Measurements from ENCODE around the gene MANBA.
"Not testable (repeated sequence)": the region's sequence is repeated elsewhere in the genome, so short reads cannot be mapped to it uniquely, and the experiment has no call there.

MANBA gene

GRCh38 chr4:102754044-102754443 is 6.7 kb downstream of the MANBA start:
- no peak overlapping the region for H3K4me3 ChIP-seq (ENCODE audit: low read depth, low read length)
- no peak for TF ChIP-seq CTCF (IDR thresholded peaks at IDR 0.05; ENCODE audit: borderline replicate concordance, insufficient read depth, low read depth, low read length)

- H3K4me3 ChIP-seq (ENCODE audit: low read depth, low read length), result no peak overlapping the region
- no peak for TF ChIP-seq CTCF (IDR thresholded peaks at IDR 0.05; ENCODE audit: borderline replicate concordance, insufficient read depth, low read depth, low read length)
Measured at GRCh38 chr4:102751941-102752340, 8.8 kb downstream of the MANBA start.

GRCh38 chr4:102743352-102743751 is 17.4 kb downstream of the MANBA start:
- not testable (repeated sequence) for H3K4me3 ChIP-seq (ENCODE audit: low read depth, low read length)
- 0 out of 2 replicates have a peak, but pooled peaks have one; percentile 8 for TF ChIP-seq CTCF (IDR thresholded peaks at IDR 0.05; ENCODE audit: borderline replicate concordance, insufficient read depth, low read depth, low read length)

GRCh38 chr4:102738802-102739201 is 22.0 kb downstream of the MANBA start:
- not testable (repeated sequence) for H3K4me3 ChIP-seq (ENCODE audit: low read depth, low read length)

GRCh38 chr4:102736636-102737549 is 23.9 kb downstream of the MANBA start:
- H3K4me3 ChIP-seq (ENCODE audit: low read depth, low read length), result no peak overlapping the region
- no peak for TF ChIP-seq CTCF (IDR thresholded peaks at IDR 0.05; ENCODE audit: borderline replicate concordance, insufficient read depth, low read depth, low read length)

GRCh38 chr4:102735582-102735981 is 25.2 kb downstream of the MANBA start:
- H3K4me3 ChIP-seq (ENCODE audit: low read depth, low read length), result no peak overlapping the region
- no peak for TF ChIP-seq CTCF (IDR thresholded peaks at IDR 0.05; ENCODE audit: borderline replicate concordance, insufficient read depth, low read depth, low read length)

- no peak overlapping the region for H3K4me3 ChIP-seq (ENCODE audit: low read depth, low read length)
- no peak for TF ChIP-seq CTCF (IDR thresholded peaks at IDR 0.05; ENCODE audit: borderline replicate concordance, insufficient read depth, low read depth, low read length)
Measured at GRCh38 chr4:102734591-102735385, 26.0 kb downstream of the MANBA start.

Data from GM12875 (cell line).